Trophoblast cell (in vitro differentiated cells and primary cell): ENCODE data around the gene CLCNKA. TPM values are rescaled to one million over a fixed set of nuclear protein-coding genes. Genes with fewer than 3 reads are reported as not detected.

Source experiments
- DNase-seq, 2 donors: peaks; one replicate each; pipeline ENCODE4 v3.0.0-alpha.2; 2016
- H2AFZ ChIP-seq: 2 replicates; pipeline ENCODE4 v1.6.1; 2013; ENCODE audit warnings: low read length, moderate library complexity, mild to moderate bottlenecking; ENCODE audit not compliant: insufficient read depth, poor library complexity
- H2AK5ac ChIP-seq: 2 replicates; pipeline ENCODE4 v1.6.1; 2013; ENCODE audit warnings: mild to moderate bottlenecking, low read length
- H2BK120ac ChIP-seq: 2 replicates; pipeline ENCODE4 v1.6.1; 2013; ENCODE audit warnings: low read length, mild to moderate bottlenecking, moderate library complexity; ENCODE audit not compliant: insufficient read depth, poor library complexity
- H2BK12ac ChIP-seq: 2 replicates; pipeline ENCODE4 v1.6.1; 2013; ENCODE audit warnings: mild to moderate bottlenecking, low read length, moderate library complexity
- H2BK5ac ChIP-seq: 2 replicates; pipeline ENCODE4 v1.6.1; 2013; ENCODE audit warnings: low read length, low read depth, moderate library complexity, mild to moderate bottlenecking; ENCODE audit not compliant: poor library complexity
- H3K14ac ChIP-seq: 2 replicates; pipeline ENCODE4 v1.6.1; 2013; ENCODE audit warnings: mild to moderate bottlenecking, low read length
- H3K18ac ChIP-seq: 2 replicates; pipeline ENCODE4 v1.6.1; 2013; ENCODE audit warnings: mild to moderate bottlenecking, low read length
- H3K23ac ChIP-seq: 2 replicates; pipeline ENCODE4 v1.6.1; 2013; ENCODE audit warnings: low read length
- H3K27ac ChIP-seq: 2 replicates; pipeline ENCODE4 v1.5.1; 2013; ENCODE audit warnings: low read depth, mild to moderate bottlenecking, inconsistent platforms, low read length, moderate library complexity
- H3K27me3 ChIP-seq: 2 replicates; pipeline ENCODE4 v1.6.1; 2013; ENCODE audit warnings: inconsistent platforms, mild to moderate bottlenecking, low read length, moderate library complexity; ENCODE audit not compliant: insufficient read depth
- H3K36me3 ChIP-seq, 2 experiments: 1 replicate in 1 of 2; 2 replicates in 1 of 2; pipeline ENCODE4 v1.6.1; 2013; ENCODE audit warnings: low read length in 2 of 2, mild to moderate bottlenecking in 2 of 2, moderate library complexity in 1 of 2; ENCODE audit not compliant: insufficient read depth in 2 of 2, control insufficient read depth in 1 of 2
- H3K4ac ChIP-seq: 2 replicates; pipeline ENCODE4 v1.6.1; 2013; ENCODE audit warnings: low read depth, mild to moderate bottlenecking, low read length, moderate library complexity
- H3K4me1 ChIP-seq, 2 experiments: 1 replicate in 1 of 2; 2 replicates in 1 of 2; pipeline ENCODE4 v1.6.1; 2013; ENCODE audit warnings: low read length in 2 of 2, mild to moderate bottlenecking in 2 of 2, moderate library complexity in 1 of 2; ENCODE audit not compliant: insufficient read depth in 2 of 2, control insufficient read depth in 1 of 2
- H3K4me2 ChIP-seq: 2 replicates; pipeline ENCODE4 v1.6.1; 2013; ENCODE audit warnings: inconsistent platforms, mild to moderate bottlenecking, low read length, moderate library complexity
- H3K4me3 ChIP-seq: 2 replicates; pipeline ENCODE4 v1.5.1; 2013; ENCODE audit warnings: mild to moderate bottlenecking, low read depth, low read length, inconsistent platforms
- H3K79me1 ChIP-seq: one replicate; pipeline ENCODE4 v1.6.1; 2013; ENCODE audit warnings: low read length
- H3K79me2 ChIP-seq: 2 replicates; pipeline ENCODE4 v1.6.1; 2013; ENCODE audit warnings: low read length, mild to moderate bottlenecking; ENCODE audit not compliant: control insufficient read depth, insufficient read depth, poor library complexity
- H3K9ac ChIP-seq: 2 replicates; pipeline ENCODE4 v1.6.1; 2013; ENCODE audit warnings: mild to moderate bottlenecking, low read length
- H3K9me3 ChIP-seq: 2 replicates; pipeline ENCODE4 v1.6.1; 2013; ENCODE audit warnings: low read depth, mild to moderate bottlenecking, control low read depth, inconsistent platforms, low read length; ENCODE audit not compliant: insufficient read depth
- H4K12ac ChIP-seq: 2 replicates; pipeline ENCODE4 v1.6.1; 2013; ENCODE audit warnings: low read depth, mild to moderate bottlenecking, low read length, moderate library complexity
- H4K8ac ChIP-seq: 2 replicates; pipeline ENCODE4 v1.6.1; 2013; ENCODE audit warnings: low read depth, mild to moderate bottlenecking, low read length, moderate library complexity
- H4K91ac ChIP-seq: one replicate; pipeline ENCODE4 v1.6.1; 2013; ENCODE audit warnings: low read depth, mild to moderate bottlenecking, low read length, moderate library complexity
- WGBS: extraction: QIAGEN DNeasy Blood & Tissue Kit; methylation state at CpG from one replicate; pipeline ENCODE4 v1.1.7; 2013; ENCODE audit warnings: missing lambda C conversion rate; ENCODE audit not compliant: insufficient read length, insufficient coverage; ENCODE audit errors: extremely low coverage; 5-methylcytosine and 5-hydroxymethylcytosine counted together
- polyA plus RNA-seq: library from polyadenylated mRNA; stranded (reverse); fragments of 200-250 nt; gene quantifications from 2 replicates; pipeline ENCODE4 v1.2.3, GENCODE V29; 2013

The CLCNKA gene
- 0.12 and 0.19 TPM in 2 replicates for polyA plus RNA-seq

- Histone ChIP-seq H3K9ac (no peak within 1 kb of the TSS), H2BK5ac (no peak within 1 kb of the TSS), H2AFZ (no peak within 1 kb of the TSS), H3K4me3 (no peak within 1 kb of the TSS), H3K9me3 (peaks cover 2% of the 10 kb centered on the region), H3K4me2 (no peak within 1 kb of the TSS), H2AK5ac (peak within 1 kb of the TSS; percentile 25), H3K27me3 (no peaks in the 10 kb centered on the region), H4K91ac (no peak within 1 kb of the TSS), H3K23ac (no peak within 1 kb of the TSS), H3K4ac (no peak within 1 kb of the TSS), H3K27ac (no peak within 1 kb of the TSS), H3K79me1 (peaks cover 18% of the 10 kb centered on the region), H3K4me1 (peaks cover 27 to 35% of the 10 kb centered on the region in 2 experiments), H3K14ac (no peak within 1 kb of the TSS), H2BK120ac (no peak within 1 kb of the TSS), H3K79me2 (no peaks in the 10 kb centered on the region), H2BK12ac (no peak within 1 kb of the TSS), H3K36me3 (no peaks in the 10 kb centered on the region), H3K18ac (no peak within 1 kb of the TSS), H4K12ac (no peak within 1 kb of the TSS), H4K8ac (no peak within 1 kb of the TSS)
- WGBS = no CpG with 5 or more reads among the region's 6 CpGs
- DNase-seq = no peak
These were observed at the start of gene CLCNKA for GRCh38 chr1:16021681-16022080. TSS of gene CLCNKA (plus strand) at chr1:16022036. CDS start at chr1:16022620, 584 bp downstream.

GRCh38 chr1:15972409-15972808 lies 49.4 kb upstream of the CLCNKA start:
- H3K9ac ChIP-seq = no peak overlapping the region

GRCh38 chr1:15973772-15974171 lies 48.1 kb upstream of the CLCNKA start:
- H3K4ac ChIP-seq = no peak overlapping the region
- H3K36me3 ChIP-seq = peaks cover 15 to 23% of the 10 kb centered on the region in 2 experiments
- H3K4me3 ChIP-seq = no peak overlapping the region
- H2BK12ac ChIP-seq = no peak overlapping the region
- no peak for DNase-seq
- H4K8ac ChIP-seq = no peak overlapping the region
- H4K91ac ChIP-seq = no peak overlapping the region
- H3K9ac ChIP-seq = no peak overlapping the region
- no peak overlapping the region for H2BK120ac ChIP-seq
- H3K79me1 ChIP-seq = peaks cover 6% of the 10 kb centered on the region
- H3K14ac ChIP-seq = no peak overlapping the region
- H3K4me1 ChIP-seq = no peaks in the 10 kb centered on the region
- no peak overlapping the region for H3K18ac ChIP-seq
- no peak overlapping the region for H4K12ac ChIP-seq
- no peak overlapping the region for H2AFZ ChIP-seq
- no peaks in the 10 kb centered on the region for H3K27me3 ChIP-seq
- H3K27ac ChIP-seq = no peak overlapping the region
- no peak overlapping the region for H3K4me2 ChIP-seq
- WGBS = no CpG with 5 or more reads among the region's 4 CpGs
- no peak overlapping the region for H3K23ac ChIP-seq
- peaks cover 7% of the 10 kb centered on the region for H3K79me2 ChIP-seq
- no peak overlapping the region for H2BK5ac ChIP-seq
- H3K9me3 ChIP-seq = peaks cover 8% of the 10 kb centered on the region
- no peak overlapping the region for H2AK5ac ChIP-seq

More at GRCh38 chr1:15972409-15972808, 49.4 kb upstream of the CLCNKA start:
- Histone ChIP-seq H3K79me2 (peaks cover 7% of the 10 kb centered on the region), H3K23ac (no peak overlapping the region), H2BK12ac (no peak overlapping the region), H3K4me2 (no peak overlapping the region), H3K9me3 (peaks cover 10% of the 10 kb centered on the region), H3K14ac (no peak overlapping the region), H2AFZ (no peak overlapping the region), H3K36me3 (peaks cover 18 to 26% of the 10 kb centered on the region in 2 experiments), H2BK120ac (no peak overlapping the region), H2AK5ac (no peak overlapping the region), H3K4me3 (no peak overlapping the region), H4K8ac (no peak overlapping the region), H3K18ac (no peak overlapping the region), H3K27ac (no peak overlapping the region), H3K79me1 (peaks cover 6% of the 10 kb centered on the region), H3K4ac (no peak overlapping the region), H4K91ac (no peak overlapping the region), H3K27me3 (no peaks in the 10 kb centered on the region), H4K12ac (no peak overlapping the region), H3K4me1 (no peaks in the 10 kb centered on the region), H2BK5ac (no peak overlapping the region)
- no CpG with 5 or more reads among the region's 1 CpG for WGBS
- DNase-seq = no peak

- no peak overlapping the region for H3K14ac ChIP-seq
- H3K23ac ChIP-seq = no peak overlapping the region
- H2AFZ ChIP-seq = no peak overlapping the region
- H4K8ac ChIP-seq = peak overlapping the region; percentile 42
- no peak overlapping the region for H4K91ac ChIP-seq
- H3K4me1 ChIP-seq = no peaks in the 10 kb centered on the region
- no peak overlapping the region for H3K9ac ChIP-seq
- no peak overlapping the region for H3K18ac ChIP-seq
- no peak for DNase-seq
- no CpG with 5 or more reads among the region's 9 CpGs for WGBS
- no peaks in the 10 kb centered on the region for H3K27me3 ChIP-seq
- no peak overlapping the region for H3K4me3 ChIP-seq
- no peak overlapping the region for H2BK120ac ChIP-seq
- peak overlapping the region; percentile 78 for H3K4ac ChIP-seq
- no peak overlapping the region for H2AK5ac ChIP-seq
- no peak overlapping the region for H4K12ac ChIP-seq
- peaks cover 7 to 13% of the 10 kb centered on the region in 2 experiments for H3K36me3 ChIP-seq
- H3K4me2 ChIP-seq = peak overlapping the region; percentile 78
- peaks cover 7% of the 10 kb centered on the region for H3K79me2 ChIP-seq
- H3K9me3 ChIP-seq = no peaks in the 10 kb centered on the region
- H2BK12ac ChIP-seq = no peak overlapping the region
- peaks cover 6% of the 10 kb centered on the region for H3K79me1 ChIP-seq
- no peak overlapping the region for H2BK5ac ChIP-seq
- no peak overlapping the region for H3K27ac ChIP-seq
These were observed 47.0 kb upstream of the CLCNKA start for GRCh38 chr1:15974855-15975254.
